ENCODE measurements around the gene ARRDC5. TPM values are rescaled to one million over a fixed set of nuclear protein-coding genes. Genes with fewer than 3 reads are reported as not detected.

The ARRDC5 gene
- total and polyA plus RNA-seq, 2 of the 13 experiments (the other 11 are each of a cell fraction or from before 2014, with no cell fraction given), result not detected

DNA sequence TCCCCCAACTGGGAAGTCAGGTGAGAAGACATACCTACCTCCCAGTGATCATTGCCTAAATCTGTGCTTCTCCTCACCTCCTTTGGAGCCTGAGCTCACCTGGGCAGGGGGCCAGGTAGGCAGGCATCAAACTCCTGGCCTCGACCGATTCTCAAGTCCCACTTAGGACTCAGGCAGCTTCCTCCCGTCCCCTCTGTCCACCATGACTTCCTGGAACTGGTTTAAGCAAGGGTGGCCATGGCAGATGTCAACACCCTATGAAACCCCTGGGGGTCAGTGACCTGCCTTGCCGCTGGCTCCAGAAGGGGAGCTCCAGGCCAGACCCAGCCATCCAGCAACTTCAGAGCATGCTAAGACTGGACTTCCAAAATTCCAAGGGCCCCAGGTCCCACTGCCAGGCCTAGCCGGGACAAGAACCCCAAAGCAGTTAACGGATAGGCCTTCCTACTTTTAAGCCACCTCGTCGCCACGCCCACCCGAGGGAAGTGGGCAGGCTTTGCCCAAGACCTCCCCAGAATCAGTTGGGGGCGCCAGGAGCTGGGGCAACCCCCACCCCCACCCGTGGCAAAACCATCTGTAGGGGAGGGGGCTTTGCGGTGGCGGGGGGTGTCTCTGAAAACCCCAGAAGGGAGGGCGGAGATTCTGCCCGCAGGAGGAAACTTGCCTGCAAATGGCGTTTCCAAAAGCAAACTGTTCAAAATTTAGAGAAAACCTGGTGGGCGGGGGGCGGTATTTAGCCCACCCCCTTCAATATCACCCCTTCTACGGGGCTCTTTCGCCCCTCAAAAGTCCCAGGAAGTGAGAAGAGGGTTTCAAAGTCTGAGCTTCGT lies 35.9 kb downstream of the ARRDC5 start (continued):
- TF ChIP-seq ZSCAN9 (CRISPR knock-in tag; IDR thresholded peaks at IDR 0.05; ENCODE audit: borderline replicate concordance) (no peak), ZNF720 (CRISPR knock-in tag; IDR thresholded peaks at IDR 0.05) (no peak), IKZF4 (CRISPR knock-in tag; IDR thresholded peaks at IDR 0.05; ENCODE audit: borderline replicate concordance, low read depth, not compliant biosample characterization) (no peak), TBX3 (IDR thresholded peaks at IDR 0.05; ENCODE audit: borderline replicate concordance) (no peak), KDM5A (IDR thresholded peaks at IDR 0.05; ENCODE audit: borderline replicate concordance, low read length) (0 out of 2 replicates have a peak, but pooled peaks have one; percentile 50), NFATC3 (CRISPR knock-in tag; IDR thresholded peaks at IDR 0.05) (no peak), HIVEP1 (CRISPR knock-in tag; IDR thresholded peaks at IDR 0.05) (no peak), ZNF678 (CRISPR knock-in tag; IDR thresholded peaks at IDR 0.05) (no peak), ZNF260 (CRISPR knock-in tag; IDR thresholded peaks at IDR 0.05; ENCODE audit: borderline replicate concordance, low read depth) (no peak), ZBTB21 (CRISPR knock-in tag; IDR thresholded peaks at IDR 0.05) (no peak)
- TF ChIP-seq, protein P1, sequence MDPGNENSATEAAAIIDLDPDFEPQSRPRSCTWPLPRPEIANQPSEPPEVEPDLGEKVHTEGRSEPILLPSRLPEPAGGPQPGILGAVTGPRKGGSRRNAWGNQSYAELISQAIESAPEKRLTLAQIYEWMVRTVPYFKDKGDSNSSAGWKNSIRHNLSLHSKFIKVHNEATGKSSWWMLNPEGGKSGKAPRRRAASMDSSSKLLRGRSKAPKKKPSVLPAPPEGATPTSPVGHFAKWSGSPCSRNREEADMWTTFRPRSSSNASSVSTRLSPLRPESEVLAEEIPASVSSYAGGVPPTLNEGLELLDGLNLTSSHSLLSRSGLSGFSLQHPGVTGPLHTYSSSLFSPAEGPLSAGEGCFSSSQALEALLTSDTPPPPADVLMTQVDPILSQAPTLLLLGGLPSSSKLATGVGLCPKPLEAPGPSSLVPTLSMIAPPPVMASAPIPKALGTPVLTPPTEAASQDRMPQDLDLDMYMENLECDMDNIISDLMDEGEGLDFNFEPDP (CRISPR knock-in tag; conservative IDR thresholded peaks at IDR 0.05), result no peak
- TF ChIP-seq, protein P2, sequence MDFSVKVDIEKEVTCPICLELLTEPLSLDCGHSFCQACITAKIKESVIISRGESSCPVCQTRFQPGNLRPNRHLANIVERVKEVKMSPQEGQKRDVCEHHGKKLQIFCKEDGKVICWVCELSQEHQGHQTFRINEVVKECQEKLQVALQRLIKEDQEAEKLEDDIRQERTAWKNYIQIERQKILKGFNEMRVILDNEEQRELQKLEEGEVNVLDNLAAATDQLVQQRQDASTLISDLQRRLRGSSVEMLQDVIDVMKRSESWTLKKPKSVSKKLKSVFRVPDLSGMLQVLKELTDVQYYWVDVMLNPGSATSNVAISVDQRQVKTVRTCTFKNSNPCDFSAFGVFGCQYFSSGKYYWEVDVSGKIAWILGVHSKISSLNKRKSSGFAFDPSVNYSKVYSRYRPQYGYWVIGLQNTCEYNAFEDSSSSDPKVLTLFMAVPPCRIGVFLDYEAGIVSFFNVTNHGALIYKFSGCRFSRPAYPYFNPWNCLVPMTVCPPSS (IDR thresholded peaks at IDR 0.05), result no peak
- TF ChIP-seq, protein P3, sequence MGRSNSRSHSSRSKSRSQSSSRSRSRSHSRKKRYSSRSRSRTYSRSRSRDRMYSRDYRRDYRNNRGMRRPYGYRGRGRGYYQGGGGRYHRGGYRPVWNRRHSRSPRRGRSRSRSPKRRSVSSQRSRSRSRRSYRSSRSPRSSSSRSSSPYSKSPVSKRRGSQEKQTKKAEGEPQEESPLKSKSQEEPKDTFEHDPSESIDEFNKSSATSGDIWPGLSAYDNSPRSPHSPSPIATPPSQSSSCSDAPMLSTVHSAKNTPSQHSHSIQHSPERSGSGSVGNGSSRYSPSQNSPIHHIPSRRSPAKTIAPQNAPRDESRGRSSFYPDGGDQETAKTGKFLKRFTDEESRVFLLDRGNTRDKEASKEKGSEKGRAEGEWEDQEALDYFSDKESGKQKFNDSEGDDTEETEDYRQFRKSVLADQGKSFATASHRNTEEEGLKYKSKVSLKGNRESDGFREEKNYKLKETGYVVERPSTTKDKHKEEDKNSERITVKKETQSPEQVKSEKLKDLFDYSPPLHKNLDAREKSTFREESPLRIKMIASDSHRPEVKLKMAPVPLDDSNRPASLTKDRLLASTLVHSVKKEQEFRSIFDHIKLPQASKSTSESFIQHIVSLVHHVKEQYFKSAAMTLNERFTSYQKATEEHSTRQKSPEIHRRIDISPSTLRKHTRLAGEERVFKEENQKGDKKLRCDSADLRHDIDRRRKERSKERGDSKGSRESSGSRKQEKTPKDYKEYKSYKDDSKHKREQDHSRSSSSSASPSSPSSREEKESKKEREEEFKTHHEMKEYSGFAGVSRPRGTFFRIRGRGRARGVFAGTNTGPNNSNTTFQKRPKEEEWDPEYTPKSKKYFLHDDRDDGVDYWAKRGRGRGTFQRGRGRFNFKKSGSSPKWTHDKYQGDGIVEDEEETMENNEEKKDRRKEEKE (IDR thresholded peaks at IDR 0.05), result no peak
- TF ChIP-seq, protein P4, sequence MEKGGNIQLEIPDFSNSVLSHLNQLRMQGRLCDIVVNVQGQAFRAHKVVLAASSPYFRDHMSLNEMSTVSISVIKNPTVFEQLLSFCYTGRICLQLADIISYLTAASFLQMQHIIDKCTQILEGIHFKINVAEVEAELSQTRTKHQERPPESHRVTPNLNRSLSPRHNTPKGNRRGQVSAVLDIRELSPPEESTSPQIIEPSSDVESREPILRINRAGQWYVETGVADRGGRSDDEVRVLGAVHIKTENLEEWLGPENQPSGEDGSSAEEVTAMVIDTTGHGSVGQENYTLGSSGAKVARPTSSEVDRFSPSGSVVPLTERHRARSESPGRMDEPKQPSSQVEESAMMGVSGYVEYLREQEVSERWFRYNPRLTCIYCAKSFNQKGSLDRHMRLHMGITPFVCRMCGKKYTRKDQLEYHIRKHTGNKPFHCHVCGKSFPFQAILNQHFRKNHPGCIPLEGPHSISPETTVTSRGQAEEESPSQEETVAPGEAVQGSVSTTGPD (CRISPR knock-in tag; IDR thresholded peaks at IDR 0.05), result no peak
- TF ChIP-seq, protein P5, sequence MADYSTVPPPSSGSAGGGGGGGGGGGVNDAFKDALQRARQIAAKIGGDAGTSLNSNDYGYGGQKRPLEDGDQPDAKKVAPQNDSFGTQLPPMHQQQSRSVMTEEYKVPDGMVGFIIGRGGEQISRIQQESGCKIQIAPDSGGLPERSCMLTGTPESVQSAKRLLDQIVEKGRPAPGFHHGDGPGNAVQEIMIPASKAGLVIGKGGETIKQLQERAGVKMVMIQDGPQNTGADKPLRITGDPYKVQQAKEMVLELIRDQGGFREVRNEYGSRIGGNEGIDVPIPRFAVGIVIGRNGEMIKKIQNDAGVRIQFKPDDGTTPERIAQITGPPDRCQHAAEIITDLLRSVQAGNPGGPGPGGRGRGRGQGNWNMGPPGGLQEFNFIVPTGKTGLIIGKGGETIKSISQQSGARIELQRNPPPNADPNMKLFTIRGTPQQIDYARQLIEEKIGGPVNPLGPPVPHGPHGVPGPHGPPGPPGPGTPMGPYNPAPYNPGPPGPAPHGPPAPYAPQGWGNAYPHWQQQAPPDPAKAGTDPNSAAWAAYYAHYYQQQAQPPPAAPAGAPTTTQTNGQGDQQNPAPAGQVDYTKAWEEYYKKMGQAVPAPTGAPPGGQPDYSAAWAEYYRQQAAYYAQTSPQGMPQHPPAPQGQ (CRISPR knock-in tag; IDR thresholded peaks at IDR 0.05; ENCODE audit: borderline replicate concordance), result no peak
- TF ChIP-seq, protein P6, sequence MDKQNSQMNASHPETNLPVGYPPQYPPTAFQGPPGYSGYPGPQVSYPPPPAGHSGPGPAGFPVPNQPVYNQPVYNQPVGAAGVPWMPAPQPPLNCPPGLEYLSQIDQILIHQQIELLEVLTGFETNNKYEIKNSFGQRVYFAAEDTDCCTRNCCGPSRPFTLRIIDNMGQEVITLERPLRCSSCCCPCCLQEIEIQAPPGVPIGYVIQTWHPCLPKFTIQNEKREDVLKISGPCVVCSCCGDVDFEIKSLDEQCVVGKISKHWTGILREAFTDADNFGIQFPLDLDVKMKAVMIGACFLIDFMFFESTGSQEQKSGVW (CRISPR knock-in tag; IDR thresholded peaks at IDR 0.05; ENCODE audit: borderline replicate concordance), result no peak
- TF ChIP-seq, protein P7, sequence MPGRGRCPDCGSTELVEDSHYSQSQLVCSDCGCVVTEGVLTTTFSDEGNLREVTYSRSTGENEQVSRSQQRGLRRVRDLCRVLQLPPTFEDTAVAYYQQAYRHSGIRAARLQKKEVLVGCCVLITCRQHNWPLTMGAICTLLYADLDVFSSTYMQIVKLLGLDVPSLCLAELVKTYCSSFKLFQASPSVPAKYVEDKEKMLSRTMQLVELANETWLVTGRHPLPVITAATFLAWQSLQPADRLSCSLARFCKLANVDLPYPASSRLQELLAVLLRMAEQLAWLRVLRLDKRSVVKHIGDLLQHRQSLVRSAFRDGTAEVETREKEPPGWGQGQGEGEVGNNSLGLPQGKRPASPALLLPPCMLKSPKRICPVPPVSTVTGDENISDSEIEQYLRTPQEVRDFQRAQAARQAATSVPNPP (CRISPR knock-in tag; IDR thresholded peaks at IDR 0.05), result no peak
